HepG2 (cell line): Measurements from ENCODE around the gene MAP3K4.

Source experiments
- CTCF ChIP-seq: sonication (generic); formaldehyde crosslinking; IDR thresholded peaks from 2 replicates; pipeline ENCODE4 v1.5.0; 2020; ENCODE audit warnings: mild to moderate bottlenecking, missing genetic modification reagents, moderate library complexity
- FOXJ3 ChIP-seq: sonication (generic); formaldehyde crosslinking; IDR thresholded peaks from 2 replicates; pipeline ENCODE4 v1.4.0; 2020; ENCODE audit warnings: missing genetic modification reagents, mild to moderate bottlenecking, borderline replicate concordance
- FOXK2 ChIP-seq: fragments of 450-650 bp; IDR thresholded peaks from 2 replicates; pipeline ENCODE4 v1.6.1; 2016
- MXI1 ChIP-seq: IDR thresholded peaks from 3 replicates; pipeline ENCODE4 v1.6.1; 2012; ENCODE audit warnings: low read depth, low read length, inconsistent platforms, borderline replicate concordance
- NFE2L1 ChIP-seq: sonication (generic); formaldehyde crosslinking; IDR thresholded peaks from 2 replicates; pipeline ENCODE4 v1.4.0; 2020; ENCODE audit warnings: missing genetic modification reagents, mild to moderate bottlenecking, borderline replicate concordance
- TFDP1 ChIP-seq: IDR thresholded peaks from 2 replicates; pipeline ENCODE4 v1.6.1; 2016; ENCODE audit warnings: missing compliant biosample characterization, missing genetic modification reagents, borderline replicate concordance
- ZSCAN21 ChIP-seq: sonication (generic); formaldehyde crosslinking; IDR thresholded peaks from 2 replicates; pipeline ENCODE4 v1.8.0; 2022; ENCODE audit warnings: mild to moderate bottlenecking, missing genetic modification reagents, moderate library complexity, borderline replicate concordance

DNA sequence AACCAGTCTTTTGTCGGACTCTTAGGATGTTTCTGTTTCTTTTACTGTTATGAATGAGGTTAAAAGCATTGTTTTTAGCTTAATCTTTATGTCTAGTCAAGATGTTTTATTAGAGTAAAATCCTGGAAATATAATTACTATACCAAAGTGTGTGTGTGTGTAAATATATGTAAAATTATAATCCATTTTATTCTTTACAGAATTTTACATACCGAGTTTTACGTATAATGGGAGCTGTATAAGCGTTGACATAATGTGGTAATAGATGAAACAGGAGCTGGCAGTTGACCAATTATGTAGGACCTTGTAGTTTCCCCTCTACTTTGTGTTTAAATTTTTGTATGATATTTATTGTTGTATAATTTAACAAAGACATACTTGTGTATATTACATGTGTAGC, 16.7 kb downstream of the MAP3K4 start:
- no peak for TF ChIP-seq MXI1
- TF ChIP-seq ZSCAN21 (CRISPR knock-in tag): no peak
- TF ChIP-seq FOXK2: no peak
- TF ChIP-seq FOXJ3: no peak
- no peak for TF ChIP-seq NFE2L1 (CRISPR knock-in tag)
- no peak for TF ChIP-seq TFDP1 (CRISPR knock-in tag)
- no peak for TF ChIP-seq CTCF (CRISPR knock-in tag)
